ENCODE results near the gene NBEA.
"Not testable (repeated sequence)": the region's sequence is repeated elsewhere in the genome, so short reads cannot be mapped to it uniquely, and the experiment has no call there.

NBEA gene

GRCh38 chr13:35309706-35310105 lies 367.6 kb downstream of the NBEA start:
- no peak for DNase-seq

GRCh38 chr13:35332134-35332533 lies 390.1 kb downstream of the NBEA start:
- no peak for DNase-seq

GRCh38 chr13:35333157-35333556 lies 391.1 kb downstream of the NBEA start:
- DNase-seq = no peak

GRCh38 chr13:35342440-35342839 lies 400.4 kb downstream of the NBEA start:
- no peak for DNase-seq

- no peak for DNase-seq
Measured at GRCh38 chr13:35343417-35343816, 401.3 kb downstream of the NBEA start.

- no peak for DNase-seq
Measured at GRCh38 chr13:35345992-35346391, 403.9 kb downstream of the NBEA start.

GRCh38 chr13:35346494-35346893 lies 404.4 kb downstream of the NBEA start:
- DNase-seq = no peak

GRCh38 chr13:35347679-35348205 lies 405.7 kb downstream of the NBEA start:
- no peak for DNase-seq

- DNase-seq = no peak
Measured at GRCh38 chr13:35349052-35349451, 407.0 kb downstream of the NBEA start.

- DNase-seq = no peak
Measured at GRCh38 chr13:35349673-35350278, 407.7 kb downstream of the NBEA start.

GRCh38 chr13:35354285-35354684 lies 412.2 kb downstream of the NBEA start:
- DNase-seq = no peak

GRCh38 chr13:35354882-35355281 lies 412.8 kb downstream of the NBEA start:
- DNase-seq = no peak

GRCh38 chr13:35356572-35356971 lies 414.5 kb downstream of the NBEA start:
- no peak for DNase-seq

- no peak for DNase-seq
Measured at GRCh38 chr13:35365883-35366282, 423.8 kb downstream of the NBEA start.

GRCh38 chr13:35367586-35367985 lies 425.5 kb downstream of the NBEA start:
- no peak for DNase-seq

- no peak for DNase-seq
Measured at GRCh38 chr13:35378939-35379338, 436.9 kb downstream of the NBEA start.

GRCh38 chr13:35379663-35380062 lies 437.6 kb downstream of the NBEA start:
- DNase-seq = no peak

GRCh38 chr13:35387682-35388250 lies 445.7 kb downstream of the NBEA start:
- no peak for DNase-seq

GRCh38 chr13:35388441-35389355 lies 446.6 kb downstream of the NBEA start:
- DNase-seq = no peak

GRCh38 chr13:35389535-35389934 lies 447.5 kb downstream of the NBEA start:
- DNase-seq = no peak

- DNase-seq = no peak
Measured at GRCh38 chr13:35392768-35393167, 450.7 kb downstream of the NBEA start.

- DNase-seq = no peak
Measured at GRCh38 chr13:35393886-35394285, 451.8 kb downstream of the NBEA start.

GRCh38 chr13:35408285-35408684 lies 466.2 kb downstream of the NBEA start:
- DNase-seq = not testable (repeated sequence)
